ENCODE data around the gene AKT1. TPM values are rescaled to one million over a fixed set of nuclear protein-coding genes. Genes with fewer than 3 reads are reported as not detected.

The AKT1 gene
- total RNA-seq, 2 donors from 2014 or later: 158 to 162 TPM

GRCh38 chr14:104802394-104803184, 7.0 kb upstream of the AKT1 start:
- DNase-seq (ENCODE audit: low spot score): no peak
- no peak overlapping the region for H3K27ac ChIP-seq
- H3K4me3 ChIP-seq: no peak overlapping the region
- no peak for ATAC-seq (ENCODE audit: insufficient number of reproducible peaks, low FRiP score, low read depth)
- TF ChIP-seq CTCF (IDR thresholded peaks at IDR 0.05): no peak
- no peaks in the 10 kb centered on the region for H3K27me3 ChIP-seq (replicated peaks; ENCODE audit: insufficient read depth)
- H3K9me3 ChIP-seq: no peaks in the 10 kb centered on the region
- no peaks in the 10 kb centered on the region for H3K36me3 ChIP-seq
- peaks cover 11 to 33% of the 10 kb centered on the region in 2 donors for H3K4me1 ChIP-seq (ENCODE audit: control insufficient read depth in 1 of 2, low read depth in 2 of 2)

GRCh38 chr14:104801520-104802393, 6.2 kb upstream of the AKT1 start:
- no peak for ATAC-seq (ENCODE audit: insufficient number of reproducible peaks, low FRiP score, low read depth)
- DNase-seq (ENCODE audit: low spot score): no peak
- no peak for TF ChIP-seq CTCF (IDR thresholded peaks at IDR 0.05)
- no peaks in the 10 kb centered on the region for H3K36me3 ChIP-seq
- H3K4me1 ChIP-seq (ENCODE audit: control insufficient read depth in 1 of 2, low read depth in 2 of 2): peaks cover 11 to 36% of the 10 kb centered on the region in 2 donors
- H3K27ac ChIP-seq: peak overlapping the region; percentile 65 to 78
- peak overlapping the region; percentile 80 for H3K4me3 ChIP-seq
- H3K9me3 ChIP-seq: no peaks in the 10 kb centered on the region
- H3K27me3 ChIP-seq (replicated peaks; ENCODE audit: insufficient read depth): no peaks in the 10 kb centered on the region

- ATAC-seq (ENCODE audit: insufficient number of reproducible peaks, low FRiP score, low read depth) (peak; percentile 21), DNase-seq (ENCODE audit: low spot score) (no peak)
- Histone ChIP-seq H3K27me3 (replicated peaks; ENCODE audit: insufficient read depth) (no peaks in the 10 kb centered on the region), H3K36me3 (no peaks in the 10 kb centered on the region), H3K9me3 (no peaks in the 10 kb centered on the region), H3K4me3 (peak within 1 kb of the TSS; percentile 80), H3K4me1 (ENCODE audit: control insufficient read depth in 1 of 2, low read depth in 2 of 2) (peaks cover 11 to 40% of the 10 kb centered on the region in 2 donors), H3K27ac (peak within 1 kb of the TSS; percentile 92 to 96)
- no peak for TF ChIP-seq CTCF (IDR thresholded peaks at IDR 0.05)
These were observed 5.4 kb upstream of the AKT1 start, which contains the start of gene ZBTB42 for GRCh38 chr14:104800771-104801519. ZBTB42 (plus strand) TSS chr14:104801101; CDS start chr14:104801198, 97 bp downstream.

GRCh38 chr14:104800015-104800770, 4.6 kb upstream of the AKT1 start:
- Histone ChIP-seq H3K4me1 (ENCODE audit: control insufficient read depth in 1 of 2, low read depth in 2 of 2) (peaks cover 11 to 34% of the 10 kb centered on the region in 2 donors), H3K27me3 (replicated peaks; ENCODE audit: insufficient read depth) (no peaks in the 10 kb centered on the region), H3K36me3 (no peaks in the 10 kb centered on the region), H3K4me3 (peak overlapping the region; percentile 76), H3K27ac (peak overlapping the region; percentile 92 to 96), H3K9me3 (no peaks in the 10 kb centered on the region)
- DNase-seq (ENCODE audit: low spot score) (peak; percentile 58), ATAC-seq (ENCODE audit: insufficient number of reproducible peaks, low FRiP score, low read depth) (peak; percentile 23)
- TF ChIP-seq CTCF (IDR thresholded peaks at IDR 0.05): peak; percentile 48
